GM19468 (cell line): ENCODE results near the gene PTPRN2.

ENCODE experiments used
- ATAC-seq: cut with Tn5 transposase; IDR thresholded peaks from one replicate; pipeline ENCODE4 v1.9.1; 2021; ENCODE audit warnings: mild to moderate bottlenecking, moderate library complexity, moderate number of reproducible peaks; ENCODE audit not compliant: unreplicated experiment; ENCODE audit errors: extremely low read depth

PTPRN2 gene

DNA sequence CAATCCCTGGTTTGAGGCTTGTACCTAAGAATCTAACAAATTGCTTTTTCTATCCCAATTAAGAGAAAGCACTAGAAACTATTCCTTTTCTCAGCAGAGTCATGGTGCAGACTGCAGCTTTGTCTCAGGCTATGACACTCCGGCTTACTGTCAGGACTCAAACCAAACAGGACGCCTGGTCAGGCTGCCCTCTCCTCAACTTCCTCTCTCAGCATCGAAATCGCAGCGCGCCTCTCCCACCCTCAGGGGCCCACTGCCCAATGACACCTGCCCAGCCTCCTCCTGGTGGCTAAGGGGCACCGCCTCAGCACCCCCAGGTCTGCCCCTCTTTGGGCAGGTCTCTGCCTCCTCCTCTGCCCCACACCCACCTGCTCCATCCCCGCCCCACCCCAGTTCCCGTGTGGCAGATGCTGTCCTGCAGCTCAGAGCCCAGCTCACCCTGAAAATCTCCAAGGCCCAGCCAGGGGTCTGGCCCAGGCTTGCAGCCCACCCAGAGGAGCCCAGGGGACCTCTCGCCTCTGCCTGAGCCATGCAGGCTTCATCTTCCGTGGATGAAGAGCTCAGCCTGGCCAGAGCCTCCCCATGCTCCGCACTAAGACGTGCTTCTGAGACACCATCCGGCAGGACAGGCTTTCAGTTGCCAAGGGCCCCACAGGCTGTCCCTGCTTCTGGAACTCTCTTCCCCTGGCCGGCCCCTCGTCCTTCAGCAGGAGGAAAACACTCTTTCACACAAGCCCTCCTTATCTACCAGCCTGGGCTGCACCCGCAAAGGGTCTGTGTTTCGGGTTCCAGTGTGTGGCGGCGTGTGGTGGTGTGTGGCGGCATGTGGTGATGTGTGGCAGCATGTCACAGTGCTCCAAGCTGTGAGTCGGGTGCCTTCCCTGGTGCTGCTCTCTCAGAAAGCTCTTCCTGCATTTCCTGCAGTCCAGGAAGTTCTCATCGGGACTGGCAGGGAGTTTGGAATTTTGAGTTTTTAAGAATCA, 16.4 kb upstream of the PTPRN2 start:
- ATAC-seq = no peak

- ATAC-seq = no peak
Observed at GRCh38 chr7:158602905-158603772, 15.5 kb upstream of the PTPRN2 start.

DNA sequence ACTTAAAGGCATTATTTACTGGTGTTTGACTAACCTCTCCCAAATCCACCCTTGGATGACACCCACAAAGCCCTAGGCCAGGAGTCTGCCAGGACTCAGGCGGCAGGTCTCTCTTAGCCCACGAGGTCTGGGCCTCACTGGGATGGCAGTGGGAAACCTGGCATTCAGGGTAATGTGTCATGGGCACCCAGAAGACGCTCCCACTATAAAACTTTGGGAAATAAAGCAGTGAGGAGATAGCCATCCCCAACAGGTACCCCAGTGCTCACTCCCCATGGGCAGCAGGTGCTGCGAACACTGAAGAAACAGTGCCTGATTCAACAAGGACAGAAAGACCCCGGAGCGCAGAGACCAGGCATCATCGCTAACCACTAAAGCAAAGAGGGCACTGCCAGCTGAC, 14.4 kb upstream of the PTPRN2 start:
- no peak for ATAC-seq

GRCh38 chr7:158601090-158601489, 13.5 kb upstream of the PTPRN2 start:
- no peak for ATAC-seq

- no peak for ATAC-seq
Observed at GRCh38 chr7:158596745-158597144, 9.1 kb upstream of the PTPRN2 start.

DNA sequence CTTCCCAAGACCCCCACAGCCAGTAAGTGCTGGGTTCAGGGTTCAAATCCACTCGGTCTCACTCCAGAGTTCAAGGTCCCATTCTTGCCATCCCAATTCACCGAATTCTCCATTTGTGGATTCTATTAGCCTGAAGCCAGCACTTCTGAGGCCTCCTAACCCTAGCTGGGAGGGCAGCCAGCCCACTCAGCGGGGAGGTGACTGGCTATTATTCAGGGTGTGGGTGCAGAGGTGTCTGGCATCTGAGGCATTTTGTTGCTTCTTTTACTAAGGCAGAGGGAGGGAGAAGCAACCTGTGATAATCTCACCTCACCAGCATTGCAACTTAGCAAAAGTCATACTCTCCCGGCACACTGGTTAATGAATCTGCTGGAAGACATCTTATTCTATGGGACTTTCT, 8.7 kb upstream of the PTPRN2 start:
- ATAC-seq = no peak

GRCh38 chr7:158595068-158595467, 7.4 kb upstream of the PTPRN2 start:
- ATAC-seq = no peak

GRCh38 chr7:158592541-158592940, 4.9 kb upstream of the PTPRN2 start:
- no peak for ATAC-seq

GRCh38 chr7:158591944-158592343, 4.3 kb upstream of the PTPRN2 start:
- ATAC-seq = no peak

DNA sequence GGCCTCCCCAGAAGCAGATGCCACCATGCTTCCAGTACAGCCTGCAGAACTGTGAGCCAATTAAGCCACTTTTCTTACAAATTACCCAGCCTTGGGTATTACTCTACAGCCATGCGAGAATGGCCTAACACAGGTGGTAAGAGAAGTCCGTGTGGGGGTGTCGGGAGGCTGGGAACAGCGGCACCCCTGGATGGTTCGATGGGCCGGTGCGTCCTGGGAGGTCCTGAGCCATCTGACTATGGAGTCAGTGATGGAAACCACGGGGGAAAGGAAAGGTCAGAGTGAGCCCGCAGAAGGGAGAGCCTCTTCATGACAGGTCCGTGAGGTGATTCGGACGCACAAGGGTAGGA, 2.5 kb upstream of the PTPRN2 start:
- no peak for ATAC-seq

GRCh38 chr7:158589653-158590052, 2.0 kb upstream of the PTPRN2 start:
- no peak for ATAC-seq

GRCh38 chr7:158588878-158589442, 1.3 kb upstream of the PTPRN2 start:
- ATAC-seq = no peak

- no peak for ATAC-seq
Observed at GRCh38 chr7:158588085-158588877, 658 bp upstream of the PTPRN2 start.

DNA sequence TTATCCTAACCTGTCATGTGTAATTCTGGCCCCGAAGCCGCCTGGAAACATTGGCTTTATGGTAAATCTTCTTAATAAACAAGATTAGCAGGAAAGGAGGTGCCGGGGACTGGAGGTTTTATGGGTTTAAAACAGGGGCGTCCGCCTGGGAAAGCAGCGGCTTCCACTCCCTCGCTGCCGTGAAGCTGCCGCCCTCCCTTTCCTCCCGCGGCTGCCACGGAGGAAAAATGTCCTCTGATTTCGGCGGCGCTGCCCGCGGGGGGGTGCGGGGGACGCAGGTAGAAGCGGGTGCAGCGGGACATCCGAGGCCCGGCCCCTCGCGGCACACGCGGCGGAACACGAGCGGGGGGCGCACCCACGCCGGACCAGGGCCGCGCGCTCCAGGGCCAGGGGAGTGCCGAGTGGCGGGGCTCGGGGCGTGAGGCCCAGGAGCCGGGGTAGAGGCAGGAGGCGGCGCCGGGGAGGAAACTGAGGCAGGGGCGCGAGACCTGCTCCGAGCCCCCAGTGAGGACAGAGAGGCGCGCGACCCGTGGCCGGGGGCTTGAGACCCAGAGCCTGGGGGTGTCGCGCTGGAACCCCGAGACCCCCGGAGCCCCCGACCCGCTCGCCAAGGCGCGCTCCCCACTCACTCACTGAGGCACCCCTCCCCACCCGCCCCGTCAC, 993 bp downstream of the PTPRN2 start:
- ATAC-seq = no peak

DNA sequence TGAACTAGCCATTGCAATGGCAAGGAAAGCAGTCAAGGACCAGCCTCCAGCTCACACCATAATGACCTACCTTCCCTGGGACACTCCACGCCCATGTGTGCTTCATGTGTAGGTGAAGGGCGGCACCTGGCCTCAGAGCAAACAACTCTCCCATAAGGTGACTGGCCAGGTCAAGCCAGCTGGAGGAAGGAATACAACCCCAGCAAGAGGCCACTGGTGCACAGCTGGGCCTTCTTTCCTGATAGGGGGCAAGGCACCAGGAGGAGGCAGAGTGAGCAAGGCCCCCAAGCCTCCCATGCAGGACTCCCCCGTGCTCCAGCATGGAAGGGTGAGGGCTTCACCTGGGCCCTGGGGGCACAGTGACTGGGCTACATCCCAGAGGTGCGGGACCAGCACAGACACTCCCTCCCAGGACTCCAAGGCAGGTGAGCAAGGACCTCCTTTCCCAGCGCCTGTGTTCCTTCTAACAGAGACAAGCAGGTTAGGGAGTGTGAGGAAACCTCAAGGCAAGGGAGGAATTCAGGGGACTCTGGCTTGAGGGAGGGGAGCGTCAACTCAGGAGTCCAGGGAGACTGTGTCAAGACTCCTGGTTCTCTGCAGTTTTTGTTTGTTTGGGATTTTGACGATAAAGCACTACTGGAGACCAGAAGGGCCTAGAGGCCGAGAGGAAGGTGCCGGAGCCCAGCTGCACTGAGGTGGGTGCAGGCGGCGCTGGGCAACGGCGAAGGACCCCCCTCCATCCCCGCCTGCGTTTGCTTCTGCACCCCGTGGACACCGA, 1.7 kb downstream of the PTPRN2 start:
- no peak for ATAC-seq

DNA sequence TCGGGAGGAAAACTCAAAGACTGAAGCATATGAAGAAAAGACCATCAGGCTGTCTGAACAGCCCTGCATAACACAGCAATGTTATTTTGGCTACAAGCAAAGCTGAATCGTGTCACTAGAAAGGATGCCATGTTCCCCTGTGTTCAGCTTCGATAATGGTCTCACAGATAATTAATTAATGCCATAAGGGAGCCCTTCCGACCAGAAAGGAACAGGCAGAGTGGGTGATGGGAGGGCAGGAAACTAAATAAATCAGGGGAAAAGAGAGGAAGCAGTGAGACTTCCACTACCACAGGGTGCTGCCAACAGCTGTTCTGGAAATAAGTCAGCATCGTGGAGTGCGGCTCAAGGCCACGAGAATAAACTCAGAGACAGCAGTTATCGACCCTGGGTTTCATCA, 3.2 kb downstream of the PTPRN2 start:
- no peak for ATAC-seq

DNA sequence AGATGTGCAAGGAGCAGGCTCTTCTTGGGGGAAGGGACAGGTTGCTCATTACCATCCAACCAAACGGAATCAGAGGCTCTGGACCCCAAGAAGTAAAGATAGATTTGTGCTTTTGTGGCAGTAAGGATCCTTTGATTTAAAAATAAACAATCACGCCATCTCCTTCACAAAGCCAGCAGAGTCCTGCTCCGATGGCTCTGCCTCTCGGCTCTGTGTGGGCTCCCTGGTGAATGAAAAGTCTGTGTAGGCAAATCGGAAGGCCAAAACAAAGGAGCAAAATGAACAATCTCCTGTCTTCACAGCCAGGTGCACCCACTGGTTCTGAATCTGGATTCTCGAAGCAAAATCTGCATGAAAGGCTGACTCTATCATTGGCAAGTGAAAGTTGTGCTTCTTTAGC, 3.8 kb downstream of the PTPRN2 start:
- ATAC-seq = no peak

GRCh38 chr7:158583143-158583542, 4.5 kb downstream of the PTPRN2 start:
- ATAC-seq = no peak

- ATAC-seq = no peak
Observed at GRCh38 chr7:158582089-158582456, 5.5 kb downstream of the PTPRN2 start.
